Measurements from ENCODE around the gene ERN1.

ERN1 gene

GRCh38 chr17:64048805-64049204 is 81.1 kb downstream of the ERN1 start:
- TF ChIP-seq, protein P1, sequence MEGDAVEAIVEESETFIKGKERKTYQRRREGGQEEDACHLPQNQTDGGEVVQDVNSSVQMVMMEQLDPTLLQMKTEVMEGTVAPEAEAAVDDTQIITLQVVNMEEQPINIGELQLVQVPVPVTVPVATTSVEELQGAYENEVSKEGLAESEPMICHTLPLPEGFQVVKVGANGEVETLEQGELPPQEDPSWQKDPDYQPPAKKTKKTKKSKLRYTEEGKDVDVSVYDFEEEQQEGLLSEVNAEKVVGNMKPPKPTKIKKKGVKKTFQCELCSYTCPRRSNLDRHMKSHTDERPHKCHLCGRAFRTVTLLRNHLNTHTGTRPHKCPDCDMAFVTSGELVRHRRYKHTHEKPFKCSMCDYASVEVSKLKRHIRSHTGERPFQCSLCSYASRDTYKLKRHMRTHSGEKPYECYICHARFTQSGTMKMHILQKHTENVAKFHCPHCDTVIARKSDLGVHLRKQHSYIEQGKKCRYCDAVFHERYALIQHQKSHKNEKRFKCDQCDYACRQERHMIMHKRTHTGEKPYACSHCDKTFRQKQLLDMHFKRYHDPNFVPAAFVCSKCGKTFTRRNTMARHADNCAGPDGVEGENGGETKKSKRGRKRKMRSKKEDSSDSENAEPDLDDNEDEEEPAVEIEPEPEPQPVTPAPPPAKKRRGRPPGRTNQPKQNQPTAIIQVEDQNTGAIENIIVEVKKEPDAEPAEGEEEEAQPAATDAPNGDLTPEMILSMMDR (IDR thresholded peaks at IDR 0.05; ENCODE audit: low read depth, low read length, missing control alignments), result no peak
- H3K27ac ChIP-seq, result no peak overlapping the region
- no peaks in the 10 kb centered on the region for H3K27me3 ChIP-seq (replicated peaks)
- DNase-seq, result no peak
- peaks cover 2% of the 10 kb centered on the region for H3K36me3 ChIP-seq (replicated peaks)
- in situ Hi-C loops (cut with HindIII; ENCODE audit: low pct_ligation_motif_present, low sequenced_read_pairs), result no loop called here
- H3K4me3 ChIP-seq (ENCODE audit: low read depth, low read length), result no peak overlapping the region

GRCh38 chr17:64045176-64045575 is 84.8 kb downstream of the ERN1 start:
- no peak overlapping the region for H3K4me3 ChIP-seq (ENCODE audit: low read depth, low read length)
- in situ Hi-C loops (cut with HindIII; ENCODE audit: low pct_ligation_motif_present, low sequenced_read_pairs), result no loop called here
- TF ChIP-seq, protein P1 (IDR thresholded peaks at IDR 0.05; ENCODE audit: low read depth, low read length, missing control alignments), result no peak
- DNase-seq, result no peak
- H3K27me3 ChIP-seq (replicated peaks), result no peaks in the 10 kb centered on the region
- H3K36me3 ChIP-seq (replicated peaks), result peaks cover 2% of the 10 kb centered on the region
- no peak overlapping the region for H3K27ac ChIP-seq

DNA sequence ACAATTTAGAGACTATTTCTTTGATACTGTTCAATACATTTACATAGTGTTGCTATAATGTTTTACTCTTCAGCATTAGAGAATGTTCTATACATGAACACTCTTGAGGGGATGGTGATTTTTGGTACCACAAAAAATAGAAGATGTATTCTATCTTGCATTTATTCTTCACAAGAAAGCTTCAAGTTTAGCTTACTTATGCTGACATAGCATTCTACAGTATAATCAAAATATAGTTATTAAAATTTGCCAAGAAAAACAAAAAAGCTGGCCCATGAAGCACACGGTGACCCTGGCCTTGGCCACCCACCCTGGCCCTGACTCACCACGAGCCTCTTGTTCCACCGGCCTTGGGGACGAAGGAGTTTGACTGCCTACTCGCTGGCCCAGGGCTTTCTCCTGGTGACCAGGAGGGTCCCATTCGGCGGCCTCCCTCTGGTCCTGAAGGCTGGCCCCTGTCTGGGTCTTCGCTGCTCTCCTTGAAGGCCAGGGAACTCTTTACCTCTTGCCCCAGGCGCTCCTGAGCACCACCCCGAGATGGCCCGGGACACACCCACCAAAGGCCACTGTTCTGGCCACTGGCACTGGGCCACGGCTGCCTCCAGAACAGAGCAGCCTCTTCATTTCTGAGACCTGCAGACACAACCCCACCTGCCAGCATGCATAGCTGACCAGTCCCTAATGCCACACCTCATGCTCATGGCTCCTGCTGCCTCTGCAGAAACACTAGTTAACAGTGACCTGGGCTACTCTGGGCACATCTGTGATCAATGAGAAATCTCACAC is 87.1 kb downstream of the ERN1 start:
- Histone ChIP-seq H3K27me3 (replicated peaks) (no peaks in the 10 kb centered on the region), H3K4me3 (ENCODE audit: low read depth, low read length) (no peak overlapping the region), H3K36me3 (replicated peaks) (peaks cover 2% of the 10 kb centered on the region), H3K27ac (no peak overlapping the region)
- TF ChIP-seq, protein P1 (IDR thresholded peaks at IDR 0.05; ENCODE audit: low read depth, low read length, missing control alignments), result no peak
- in situ Hi-C loops (cut with HindIII; ENCODE audit: low pct_ligation_motif_present, low sequenced_read_pairs), result no loop called here
- DNase-seq, result no peak

GRCh38 chr17:64041912-64042311 is 88.0 kb downstream of the ERN1 start:
- in situ Hi-C loops (cut with HindIII; ENCODE audit: low pct_ligation_motif_present, low sequenced_read_pairs), result no loop called here
- Histone ChIP-seq H3K27me3 (replicated peaks) (no peaks in the 10 kb centered on the region), H3K4me3 (ENCODE audit: low read depth, low read length) (no peak overlapping the region), H3K36me3 (replicated peaks) (no peaks in the 10 kb centered on the region), H3K27ac (no peak overlapping the region)
- TF ChIP-seq, protein P1 (IDR thresholded peaks at IDR 0.05; ENCODE audit: low read depth, low read length, missing control alignments), result no peak
- no peak for DNase-seq

GRCh38 chr17:64040206-64040605 is 89.7 kb downstream of the ERN1 start:
- no peaks in the 10 kb centered on the region for H3K36me3 ChIP-seq (replicated peaks)
- no peak for DNase-seq
- H3K27me3 ChIP-seq (replicated peaks), result no peaks in the 10 kb centered on the region
- in situ Hi-C loops (cut with HindIII; ENCODE audit: low pct_ligation_motif_present, low sequenced_read_pairs), result no loop called here
- TF ChIP-seq, protein P1 (IDR thresholded peaks at IDR 0.05; ENCODE audit: low read depth, low read length, missing control alignments), result no peak
- H3K27ac ChIP-seq, result no peak overlapping the region
- H3K4me3 ChIP-seq (ENCODE audit: low read depth, low read length), result no peak overlapping the region

DNA sequence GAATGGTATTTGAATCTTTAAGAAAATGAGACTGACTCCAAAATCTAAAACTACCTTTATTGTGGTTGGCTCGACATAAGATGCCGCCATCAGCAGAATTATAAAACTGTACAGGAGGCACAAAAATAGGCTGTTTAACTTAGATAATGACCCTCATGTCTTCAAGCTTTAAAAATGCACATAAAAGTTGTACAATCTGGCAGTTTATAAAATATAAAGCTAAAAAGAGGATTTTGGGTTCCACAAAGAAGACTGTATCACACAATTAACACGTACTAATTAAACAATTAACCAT is 90.9 kb downstream of the ERN1 start:
- DNase-seq, result no peak
- TF ChIP-seq, protein P1 (IDR thresholded peaks at IDR 0.05; ENCODE audit: low read depth, low read length, missing control alignments), result no peak
- Histone ChIP-seq H3K36me3 (replicated peaks) (no peaks in the 10 kb centered on the region), H3K27me3 (replicated peaks) (no peaks in the 10 kb centered on the region), H3K4me3 (ENCODE audit: low read depth, low read length) (no peak overlapping the region), H3K27ac (no peak overlapping the region)
- in situ Hi-C loops (cut with HindIII; ENCODE audit: low pct_ligation_motif_present, low sequenced_read_pairs), result no loop called here

Measured in brain microvascular endothelial cell (primary cell).